CMK (cell line): ENCODE measurements around the gene TPTE.
"Not testable (repeated sequence)": the region's sequence is repeated elsewhere in the genome, so short reads cannot be mapped to it uniquely, and the experiment has no call there.

Experiments
- DNase-seq: peaks from one replicate; pipeline ENCODE4 v3.0.0-alpha.2; 2010; ENCODE audit warnings: low read depth

Gene TPTE

GRCh38 chr21:10521091-10521598 is at the start of gene TPTE:
Gene TPTE (plus strand): TSS chr21:10521583. CDS start chr21:10538724, 17,141 bp downstream.
- DNase-seq, result no peak

- not testable (repeated sequence) for DNase-seq
Observed at GRCh38 chr21:10471999-10472398, 49.4 kb upstream of the TPTE start.

GRCh38 chr21:10477794-10478193 is 43.6 kb upstream of the TPTE start:
- DNase-seq, result not testable (repeated sequence)

- not testable (repeated sequence) for DNase-seq
Observed at GRCh38 chr21:10479875-10480274, 41.5 kb upstream of the TPTE start.

- not testable (repeated sequence) for DNase-seq
Observed at GRCh38 chr21:10484864-10485263, 36.5 kb upstream of the TPTE start.

GRCh38 chr21:10490453-10490852 is 30.9 kb upstream of the TPTE start:
- not testable (repeated sequence) for DNase-seq

DNA sequence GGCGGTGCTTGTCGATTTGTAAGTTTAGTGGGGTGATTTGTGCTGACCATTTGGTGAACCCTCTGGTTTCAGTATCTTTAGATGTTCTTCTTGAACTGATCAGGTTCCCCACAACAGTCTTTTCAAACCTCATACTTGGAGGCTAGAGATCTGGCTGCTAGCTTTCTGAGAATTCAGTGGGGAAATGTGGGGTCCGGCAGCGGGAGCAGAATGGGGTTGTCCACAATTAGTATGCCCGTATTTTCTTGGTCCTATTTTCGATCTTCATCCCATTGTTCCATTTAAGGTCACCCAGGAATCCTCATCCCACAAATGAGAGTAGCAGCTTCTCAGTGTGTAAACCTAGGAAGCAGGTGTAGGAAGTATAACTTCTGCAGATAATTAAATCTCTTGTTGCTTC is 10.3 kb upstream of the TPTE start:
- DNase-seq, result no peak

- DNase-seq, result not testable (repeated sequence)
Observed at GRCh38 chr21:10516889-10517288, 4.5 kb upstream of the TPTE start.

DNA sequence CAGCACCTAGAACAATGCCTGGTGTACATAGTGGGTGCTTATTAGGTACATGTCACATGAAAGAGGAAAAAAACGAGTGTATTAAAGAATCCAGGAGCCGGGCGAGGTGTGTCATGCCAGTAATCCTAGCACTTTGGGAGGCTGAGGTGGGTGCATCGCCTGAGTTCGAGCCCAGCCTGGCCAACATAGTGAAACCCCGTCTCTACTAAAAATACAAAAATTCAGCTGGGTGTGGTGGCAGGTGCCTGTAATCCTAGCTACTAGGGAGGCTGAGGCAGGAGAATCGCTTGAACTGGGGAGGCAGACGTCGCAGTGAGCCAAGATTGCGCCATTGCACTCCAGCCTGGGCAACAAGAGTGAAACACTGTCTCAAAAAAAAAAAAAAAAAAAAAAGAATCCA is 3.5 kb upstream of the TPTE start:
- not testable (repeated sequence) for DNase-seq

- DNase-seq, result not testable (repeated sequence)
Observed at GRCh38 chr21:10521835-10522500, 585 bp downstream of the TPTE start.

GRCh38 chr21:10539956-10540355 is 18.6 kb downstream of the TPTE start:
- no peak for DNase-seq

GRCh38 chr21:10544376-10544775 is 23.0 kb downstream of the TPTE start:
- not testable (repeated sequence) for DNase-seq

DNA sequence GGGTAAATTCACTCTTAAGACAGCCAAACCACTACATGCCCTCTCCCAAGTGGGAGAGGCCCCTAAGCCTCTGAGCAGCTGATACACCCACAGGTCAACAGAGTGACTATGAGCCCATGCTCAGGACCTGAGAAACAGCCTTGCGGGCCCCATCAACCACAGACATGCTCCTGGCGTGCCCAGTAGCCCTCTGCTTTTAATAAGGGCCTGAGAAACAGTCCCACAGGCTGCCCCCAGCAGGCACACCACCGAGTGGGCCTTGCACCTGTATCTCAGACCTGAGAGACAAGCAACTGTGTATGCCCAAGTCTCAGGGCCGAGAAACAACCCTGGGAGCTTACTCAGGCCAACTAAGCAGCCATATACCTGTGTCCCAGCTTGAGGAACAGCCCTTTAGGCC is 26.5 kb downstream of the TPTE start:
- DNase-seq, result not testable (repeated sequence)

GRCh38 chr21:10548331-10548954 is 27.1 kb downstream of the TPTE start:
- DNase-seq, result not testable (repeated sequence)

DNA sequence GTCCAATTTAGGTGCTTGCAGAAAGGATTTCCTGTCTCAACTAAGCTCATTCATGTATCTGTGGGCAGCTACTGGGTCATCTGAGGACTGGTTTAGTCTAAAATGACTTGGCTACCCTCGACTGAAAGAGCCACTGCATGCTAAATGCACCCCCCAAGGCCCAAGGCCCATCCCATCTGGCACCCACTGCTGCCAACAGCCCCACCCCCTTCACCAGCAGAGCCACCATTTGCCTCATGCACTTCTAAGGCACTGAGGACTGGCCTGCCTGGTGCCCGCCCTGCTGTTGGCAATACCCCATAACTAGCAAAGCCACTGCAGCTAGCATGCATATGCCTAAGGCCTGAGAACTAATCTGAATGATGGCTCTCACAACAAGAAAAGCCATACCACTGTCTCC is 49.4 kb downstream of the TPTE start:
- DNase-seq, result not testable (repeated sequence)

GRCh38 chr21:10574531-10575310 is 53.3 kb downstream of the TPTE start:
- DNase-seq, result not testable (repeated sequence)

DNA sequence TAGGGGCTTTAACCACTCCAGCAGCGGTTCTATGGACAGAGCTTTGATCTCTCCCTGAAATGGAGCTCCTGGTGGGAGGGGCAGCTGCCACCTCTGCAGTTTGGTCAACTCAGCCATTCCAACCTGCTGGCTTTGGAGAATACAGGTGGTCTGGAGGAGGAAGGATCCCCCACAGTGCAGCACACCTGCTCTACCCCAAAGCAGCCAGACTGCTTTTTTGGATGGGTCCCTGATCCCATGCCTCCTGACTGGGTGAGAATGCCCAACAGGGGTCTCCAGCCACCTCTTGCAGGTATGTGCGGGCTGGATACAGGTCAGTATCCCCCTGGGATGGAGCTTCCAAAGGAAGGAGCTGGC is 53.9 kb downstream of the TPTE start:
- no peak for DNase-seq

GRCh38 chr21:10578910-10579309 is 57.5 kb downstream of the TPTE start:
- DNase-seq, result not testable (repeated sequence)

- DNase-seq, result not testable (repeated sequence)
Observed at GRCh38 chr21:10589115-10589514, 67.7 kb downstream of the TPTE start.

- DNase-seq, result not testable (repeated sequence)
Observed at GRCh38 chr21:10607074-10607473, 85.7 kb downstream of the TPTE start.

- DNase-seq, result not testable (repeated sequence)
Observed at GRCh38 chr21:10614285-10614684, 92.9 kb downstream of the TPTE start.

GRCh38 chr21:10616061-10616460 is 94.7 kb downstream of the TPTE start:
- not testable (repeated sequence) for DNase-seq

GRCh38 chr21:10616535-10616934 is 95.2 kb downstream of the TPTE start:
- no peak for DNase-seq
